Right lobe of liver (tissue), 6 donors: Measurements from ENCODE around the gene CCDC196. TPM values are rescaled to one million over a fixed set of nuclear protein-coding genes. Genes with fewer than 3 reads are reported as not detected.
"Not testable (repeated sequence)": the region's sequence is repeated elsewhere in the genome, so short reads cannot be mapped to it uniquely, and the experiment has no call there.

Source experiments
- ATAC-seq, 4 donors: fragments of 200-7000 bp; cut with Tn5 transposase; one replicate each; pipeline ENCODE4 v1.9.1; 2020; ENCODE audit warnings: mild to moderate bottlenecking in 4 of 4, moderate library complexity in 4 of 4
- DNase-seq, 3 donors: peaks; one replicate each; pipeline ENCODE4 v3.0.0-alpha.2; 2020
- H3K27ac ChIP-seq, 3 donors: fragments of 200-600 bp; one replicate each; pipeline ENCODE4 v1.8.0; 2022
- H3K27me3 ChIP-seq, 2 donors: fragments of 200-600 bp; one replicate each; pipeline ENCODE4 v1.8.0; 2022
- H3K36me3 ChIP-seq, 4 donors: fragments of 200-600 bp; sonication (generic) in 1 of 4; one replicate each; pipeline versions ENCODE4 v1.5.1 to v1.8.0; 2017 to 2022; ENCODE audit warnings: control low read depth in 1 of 4
- H3K4me1 ChIP-seq, 4 donors: fragments of 200-600 bp; sonication (generic) in 1 of 4; one replicate each; pipeline versions ENCODE4 v1.5.1 to v1.8.0; 2017 to 2022; ENCODE audit warnings: control low read depth in 1 of 4
- H3K4me3 ChIP-seq, 3 donors: fragments of 200-600 bp; one replicate each; pipeline ENCODE4 v1.8.0; 2022
- H3K9me3 ChIP-seq, 4 donors: fragments of 200-600 bp; sonication (generic) in 1 of 4; one replicate each; pipeline versions ENCODE4 v1.5.1 to v1.8.0; 2017 to 2022; ENCODE audit warnings: control low read depth in 1 of 4
- CTCF ChIP-seq, 4 donors: fragments of 200-600 bp in 3 of 4; fragments of 450-650 bp in 1 of 4; IDR thresholded peaks; one replicate each; pipeline versions ENCODE4 v1.5.1 to v1.8.0; 2016 to 2022; ENCODE audit warnings: antibody characterized with exemption in 4 of 4, mild to moderate bottlenecking in 2 of 4
- POLR2A ChIP-seq: fragments of 450-650 bp; IDR thresholded peaks from one replicate; pipeline ENCODE4 v1.6.1; 2017; ENCODE audit warnings: antibody characterized with exemption, mild to moderate bottlenecking
- WGBS: methylation state at CpG from one replicate; pipeline ENCODE4 v1.1.6; 2018; ENCODE audit warnings: low coverage, low lambda C conversion rate; ENCODE audit not compliant: insufficient coverage; ENCODE audit errors: missing lambda C conversion rate; 5-methylcytosine and 5-hydroxymethylcytosine counted together
- intact Hi-C, 2 donors: fragments of 100-400 bp; cut with DNase I; formaldehyde crosslinking; loops; one replicate each; pipeline versions ENCODE4 v1.11.2 to v1.14.1; 2022
- total RNA-seq, 6 experiments: library from RNA; depleted of rRNA in 2 of 6; stranded (reverse); fragments of >200 nt in 2 of 6; fragmentation: NEBNext Ultra II Directional in 3 of 6; extraction: Animal tissue kit (Norgen Biotek cat#: 25700) in 3 of 6; gene quantifications; one replicate each; pipeline versions ENCODE4 v1.1.0 to v1.2.4, GENCODE V29; 2016 to 2023
- donor health status: DM: no; HTN: yes; CAD: no.
- donor health status: DM: no; HTN: no; CAD: no.
- donor health status: DM: no; HTN: no; CAD: no.
- donor health status: DM: no; HTN: yes; CAD: no.
- donor health status: DM: no; HTN: yes; CAD: no.

The CCDC196 gene
- total RNA-seq, 6 experiments from 2014 or later = 1.9 to 8.1 (median 5.6) TPM; not detected in 2

- Histone ChIP-seq H3K27me3 (no peaks in the 10 kb centered on the region), H3K4me3 (peak overlapping the region in 2 of 3 donors; percentile 15 to 39), H3K27ac (peak overlapping the region; percentile 36 to 84 (median 70)), H3K4me1 (peaks cover 0 to 39% (median 11%) of the 10 kb centered on the region in 4 donors), H3K9me3 (no peaks in the 10 kb centered on the region), H3K36me3 (no peaks in the 10 kb centered on the region)
- ATAC-seq (peak; percentile 80 to 88 (median 87)), DNase-seq (peak; percentile 32 to 73 (median 67))
- no peak for TF ChIP-seq CTCF (IDR thresholded peaks at IDR 0.05)
- TF ChIP-seq POLR2A = peak; percentile 11
- intact Hi-C loops = no loop called here
- 18% methylated on average over 4 of the region's 4 CpGs for WGBS
Observed at GRCh38 chr14:66496188-66496807, 10.1 kb downstream of the CCDC196 start.

GRCh38 chr14:66496911-66497310, 10.7 kb downstream of the CCDC196 start:
- ATAC-seq = peak in 1 of 4 donors; percentile 10
- WGBS = 13% methylated on average over 2 of the region's 2 CpGs
- H3K27ac ChIP-seq = peak overlapping the region; percentile 36 to 84 (median 70)
- H3K4me3 ChIP-seq = peak overlapping the region in 2 of 3 donors; percentile 15 to 39
- no peak for DNase-seq
- H3K36me3 ChIP-seq = no peaks in the 10 kb centered on the region
- no peak for TF ChIP-seq CTCF (IDR thresholded peaks at IDR 0.05)
- no peak for TF ChIP-seq POLR2A
- peaks cover 0 to 40% (median 12%) of the 10 kb centered on the region in 4 donors for H3K4me1 ChIP-seq
- no peaks in the 10 kb centered on the region for H3K9me3 ChIP-seq
- H3K27me3 ChIP-seq = no peaks in the 10 kb centered on the region
- intact Hi-C loops = no loop called here

- Histone ChIP-seq H3K27ac (peak overlapping the region in 1 of 3 donors; percentile 25), H3K4me1 (peaks cover 0 to 47% (median 16%) of the 10 kb centered on the region in 4 donors), H3K36me3 (no peaks in the 10 kb centered on the region), H3K9me3 (no peaks in the 10 kb centered on the region), H3K27me3 (no peaks in the 10 kb centered on the region), H3K4me3 (no peak overlapping the region)
- ATAC-seq (no peak), DNase-seq (no peak)
- TF ChIP-seq POLR2A = no peak
- no peak for TF ChIP-seq CTCF (IDR thresholded peaks at IDR 0.05)
- 35% methylated on average over 2 of the region's 3 CpGs for WGBS
- intact Hi-C loops = no loop called here
Observed at GRCh38 chr14:66498311-66498710, 12.1 kb downstream of the CCDC196 start.

- 36% methylated on average over 4 of the region's 4 CpGs for WGBS
- peak overlapping the region in 2 of 3 donors; percentile 3 to 8 for H3K4me3 ChIP-seq
- H3K4me1 ChIP-seq = peaks cover 0 to 45% (median 16%) of the 10 kb centered on the region in 4 donors
- ATAC-seq (peak; percentile 75 to 88 (median 80)), DNase-seq (peak in 1 of 3 donors; percentile 58)
- intact Hi-C loops = no loop called here
- H3K36me3 ChIP-seq = no peaks in the 10 kb centered on the region
- H3K27me3 ChIP-seq = no peaks in the 10 kb centered on the region
- no peak for TF ChIP-seq CTCF (IDR thresholded peaks at IDR 0.05)
- TF ChIP-seq POLR2A = no peak
- H3K9me3 ChIP-seq = no peaks in the 10 kb centered on the region
- H3K27ac ChIP-seq = peak overlapping the region in 2 of 3 donors; percentile 71
Observed at GRCh38 chr14:66501592-66501991, 15.4 kb downstream of the CCDC196 start.

GRCh38 chr14:66502836-66503235, 16.7 kb downstream of the CCDC196 start:
- H3K4me1 ChIP-seq = peaks cover 0 to 38% (median 13%) of the 10 kb centered on the region in 4 donors
- 91% methylated on average over 5 of the region's 5 CpGs for WGBS
- DNase-seq, ATAC-seq, H3K27me3 ChIP-seq, intact Hi-C loops, H3K9me3 ChIP-seq, H3K4me3 ChIP-seq, H3K36me3 ChIP-seq: not testable (repeated sequence)
- H3K27ac ChIP-seq = peak overlapping the region in 2 of 3 donors; percentile 71
